ENCODE measurements around the gene TEX35. TPM values are rescaled to one million over a fixed set of nuclear protein-coding genes. Genes with fewer than 3 reads are reported as not detected.

Gene TEX35
- total and polyA plus RNA-seq, 4 donors: not detected

- TF ChIP-seq HNF4A (conservative IDR thresholded peaks at IDR 0.05) (no peak), SP1 (IDR thresholded peaks at IDR 0.05) (no peak), TAF1 (conservative IDR thresholded peaks at IDR 0.05) (no peak), YY1 (IDR thresholded peaks at IDR 0.05) (no peak), EGR1 (IDR thresholded peaks at IDR 0.05; ENCODE audit: low read depth in 2 of 2) (no peak), HNF4G (IDR thresholded peaks at IDR 0.05) (no peak), FOXA2 (IDR thresholded peaks at IDR 0.05) (no peak), GABPA (IDR thresholded peaks at IDR 0.05 in 1 of 2, conservative IDR thresholded peaks at IDR 0.05 in 1 of 2) (no peak), NR2F2 (IDR thresholded peaks at IDR 0.05) (no peak), JUND (IDR thresholded peaks at IDR 0.05) (no peak), RAD21 (IDR thresholded peaks at IDR 0.05) (no peak), RXRA (IDR thresholded peaks at IDR 0.05) (no peak), FOXA1 (IDR thresholded peaks at IDR 0.05) (no peak)
- TF ChIP-seq, protein P1, sequence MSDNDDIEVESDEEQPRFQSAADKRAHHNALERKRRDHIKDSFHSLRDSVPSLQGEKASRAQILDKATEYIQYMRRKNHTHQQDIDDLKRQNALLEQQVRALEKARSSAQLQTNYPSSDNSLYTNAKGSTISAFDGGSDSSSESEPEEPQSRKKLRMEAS (IDR thresholded peaks at IDR 0.05): no peak
- TF ChIP-seq, protein P2, sequence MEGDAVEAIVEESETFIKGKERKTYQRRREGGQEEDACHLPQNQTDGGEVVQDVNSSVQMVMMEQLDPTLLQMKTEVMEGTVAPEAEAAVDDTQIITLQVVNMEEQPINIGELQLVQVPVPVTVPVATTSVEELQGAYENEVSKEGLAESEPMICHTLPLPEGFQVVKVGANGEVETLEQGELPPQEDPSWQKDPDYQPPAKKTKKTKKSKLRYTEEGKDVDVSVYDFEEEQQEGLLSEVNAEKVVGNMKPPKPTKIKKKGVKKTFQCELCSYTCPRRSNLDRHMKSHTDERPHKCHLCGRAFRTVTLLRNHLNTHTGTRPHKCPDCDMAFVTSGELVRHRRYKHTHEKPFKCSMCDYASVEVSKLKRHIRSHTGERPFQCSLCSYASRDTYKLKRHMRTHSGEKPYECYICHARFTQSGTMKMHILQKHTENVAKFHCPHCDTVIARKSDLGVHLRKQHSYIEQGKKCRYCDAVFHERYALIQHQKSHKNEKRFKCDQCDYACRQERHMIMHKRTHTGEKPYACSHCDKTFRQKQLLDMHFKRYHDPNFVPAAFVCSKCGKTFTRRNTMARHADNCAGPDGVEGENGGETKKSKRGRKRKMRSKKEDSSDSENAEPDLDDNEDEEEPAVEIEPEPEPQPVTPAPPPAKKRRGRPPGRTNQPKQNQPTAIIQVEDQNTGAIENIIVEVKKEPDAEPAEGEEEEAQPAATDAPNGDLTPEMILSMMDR (IDR thresholded peaks at IDR 0.05; ENCODE audit: low read depth, low read length, missing input control): no peak
- TF ChIP-seq, protein P3, sequence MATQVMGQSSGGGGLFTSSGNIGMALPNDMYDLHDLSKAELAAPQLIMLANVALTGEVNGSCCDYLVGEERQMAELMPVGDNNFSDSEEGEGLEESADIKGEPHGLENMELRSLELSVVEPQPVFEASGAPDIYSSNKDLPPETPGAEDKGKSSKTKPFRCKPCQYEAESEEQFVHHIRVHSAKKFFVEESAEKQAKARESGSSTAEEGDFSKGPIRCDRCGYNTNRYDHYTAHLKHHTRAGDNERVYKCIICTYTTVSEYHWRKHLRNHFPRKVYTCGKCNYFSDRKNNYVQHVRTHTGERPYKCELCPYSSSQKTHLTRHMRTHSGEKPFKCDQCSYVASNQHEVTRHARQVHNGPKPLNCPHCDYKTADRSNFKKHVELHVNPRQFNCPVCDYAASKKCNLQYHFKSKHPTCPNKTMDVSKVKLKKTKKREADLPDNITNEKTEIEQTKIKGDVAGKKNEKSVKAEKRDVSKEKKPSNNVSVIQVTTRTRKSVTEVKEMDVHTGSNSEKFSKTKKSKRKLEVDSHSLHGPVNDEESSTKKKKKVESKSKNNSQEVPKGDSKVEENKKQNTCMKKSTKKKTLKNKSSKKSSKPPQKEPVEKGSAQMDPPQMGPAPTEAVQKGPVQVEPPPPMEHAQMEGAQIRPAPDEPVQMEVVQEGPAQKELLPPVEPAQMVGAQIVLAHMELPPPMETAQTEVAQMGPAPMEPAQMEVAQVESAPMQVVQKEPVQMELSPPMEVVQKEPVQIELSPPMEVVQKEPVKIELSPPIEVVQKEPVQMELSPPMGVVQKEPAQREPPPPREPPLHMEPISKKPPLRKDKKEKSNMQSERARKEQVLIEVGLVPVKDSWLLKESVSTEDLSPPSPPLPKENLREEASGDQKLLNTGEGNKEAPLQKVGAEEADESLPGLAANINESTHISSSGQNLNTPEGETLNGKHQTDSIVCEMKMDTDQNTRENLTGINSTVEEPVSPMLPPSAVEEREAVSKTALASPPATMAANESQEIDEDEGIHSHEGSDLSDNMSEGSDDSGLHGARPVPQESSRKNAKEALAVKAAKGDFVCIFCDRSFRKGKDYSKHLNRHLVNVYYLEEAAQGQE (IDR thresholded peaks at IDR 0.05): no peak
- TF ChIP-seq, protein P4, sequence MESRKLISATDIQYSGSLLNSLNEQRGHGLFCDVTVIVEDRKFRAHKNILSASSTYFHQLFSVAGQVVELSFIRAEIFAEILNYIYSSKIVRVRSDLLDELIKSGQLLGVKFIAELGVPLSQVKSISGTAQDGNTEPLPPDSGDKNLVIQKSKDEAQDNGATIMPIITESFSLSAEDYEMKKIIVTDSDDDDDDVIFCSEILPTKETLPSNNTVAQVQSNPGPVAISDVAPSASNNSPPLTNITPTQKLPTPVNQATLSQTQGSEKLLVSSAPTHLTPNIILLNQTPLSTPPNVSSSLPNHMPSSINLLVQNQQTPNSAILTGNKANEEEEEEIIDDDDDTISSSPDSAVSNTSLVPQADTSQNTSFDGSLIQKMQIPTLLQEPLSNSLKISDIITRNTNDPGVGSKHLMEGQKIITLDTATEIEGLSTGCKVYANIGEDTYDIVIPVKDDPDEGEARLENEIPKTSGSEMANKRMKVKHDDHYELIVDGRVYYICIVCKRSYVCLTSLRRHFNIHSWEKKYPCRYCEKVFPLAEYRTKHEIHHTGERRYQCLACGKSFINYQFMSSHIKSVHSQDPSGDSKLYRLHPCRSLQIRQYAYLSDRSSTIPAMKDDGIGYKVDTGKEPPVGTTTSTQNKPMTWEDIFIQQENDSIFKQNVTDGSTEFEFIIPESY (IDR thresholded peaks at IDR 0.05): no peak
- Histone ChIP-seq H3K9ac (ENCODE audit: low read depth in 1 of 2, low read length in 2 of 2) (no peak overlapping the region), H3K36me3 (ENCODE audit: control insufficient read depth in 4 of 4, insufficient read depth in 3 of 4, low read depth in 1 of 4, low read length in 3 of 4) (no peaks in the 10 kb centered on the region), H3K27me3 (ENCODE audit: control insufficient read depth in 4 of 4, insufficient read depth in 4 of 4, low read length in 3 of 4) (no peaks in the 10 kb centered on the region), H3K9me3 (ENCODE audit: control insufficient read depth in 4 of 4, low read length in 3 of 4) (no peaks in the 10 kb centered on the region), H3K4me1 (ENCODE audit: control insufficient read depth in 4 of 4, insufficient read depth in 4 of 4, low read length in 3 of 4) (no peaks in the 10 kb centered on the region), H3K4me3 (ENCODE audit: low read depth in 1 of 3, low read length in 3 of 3) (no peak overlapping the region), H3K27ac (ENCODE audit: low read depth in 1 of 2, low read length in 2 of 2) (no peak overlapping the region)
- WGBS: 91% methylated on average over 7 of the region's 7 CpGs
- no peak for DNase-seq (ENCODE audit: low spot score)
Measured at GRCh38 chr1:178497903-178498478, 14.9 kb upstream of the TEX35 start.
